Dedifferentiated amniotic fluid mesenchymal stem cell (primary cell): ENCODE data around the gene BSND.

Source experiments
- DNase-seq: peaks from one replicate; pipeline ENCODE4 v3.0.0-alpha.2; 2016; ENCODE audit errors: extremely low spot score

Gene BSND

GRCh38 chr1:55045430-55045829, 46.7 kb downstream of the BSND start:
- DNase-seq, result no peak

- no peak for DNase-seq
Observed at GRCh38 chr1:55046871-55047270, 48.1 kb downstream of the BSND start.

- DNase-seq, result no peak
Observed at GRCh38 chr1:55047611-55048010, 48.9 kb downstream of the BSND start.

- no peak for DNase-seq
Observed at GRCh38 chr1:55048453-55049270, 49.9 kb downstream of the BSND start.

- DNase-seq, result no peak
Observed at GRCh38 chr1:55049271-55049913, 50.7 kb downstream of the BSND start.

- DNase-seq, result no peak
Observed at GRCh38 chr1:55049914-55050278, 51.2 kb downstream of the BSND start.

GRCh38 chr1:55050283-55050682, 51.5 kb downstream of the BSND start:
- peak; percentile 36 for DNase-seq

GRCh38 chr1:55051169-55051568, 52.4 kb downstream of the BSND start:
- DNase-seq, result no peak

- no peak for DNase-seq
Observed at GRCh38 chr1:55051621-55052020, 52.9 kb downstream of the BSND start.

GRCh38 chr1:55052221-55053142, 53.7 kb downstream of the BSND start:
- no peak for DNase-seq

- DNase-seq, result no peak
Observed at GRCh38 chr1:55053265-55053954, 54.7 kb downstream of the BSND start.

GRCh38 chr1:55054396-55054795, 55.7 kb downstream of the BSND start:
- no peak for DNase-seq

GRCh38 chr1:55055084-55055882, 56.5 kb downstream of the BSND start:
- DNase-seq, result no peak

- no peak for DNase-seq
Observed at GRCh38 chr1:55055951-55056631, 57.4 kb downstream of the BSND start.

- no peak for DNase-seq
Observed at GRCh38 chr1:55056632-55056992, 57.9 kb downstream of the BSND start.

- no peak for DNase-seq
Observed at GRCh38 chr1:55057270-55057955, 58.7 kb downstream of the BSND start.

- DNase-seq, result no peak
Observed at GRCh38 chr1:55057956-55058298, 59.2 kb downstream of the BSND start.

GRCh38 chr1:55059302-55060132, 60.8 kb downstream of the BSND start:
- DNase-seq, result no peak
